OCI-LY1 (cell line): Measurements from ENCODE around the gene TTC3.

Experiments used
- CTCF ChIP-seq: fragments of 200-600 bp; sonication (generic), shearing (Covaris generic); IDR thresholded peaks from 2 replicates; pipeline ENCODE4 v1.5.1; 2017; ENCODE audit warnings: mild to moderate bottlenecking, antibody characterized with exemption, low read length, moderate library complexity, mixed read lengths
- EZH2 ChIP-seq: fragments of 200-600 bp; sonication (generic), shearing (Covaris generic); IDR thresholded peaks from 2 replicates; pipeline ENCODE4 v1.8.0; 2017; ENCODE audit warnings: borderline replicate concordance, mixed run types, mild to moderate bottlenecking, antibody characterized with exemption, low read length, moderate library complexity, mixed read lengths

- TF ChIP-seq CTCF (no peak), EZH2 (no peak)
Measured at GRCh38 chr21:37159053-37159776, 86.2 kb downstream of the TTC3 start.
